Measurements from ENCODE around the gene AGTRAP.

DNA sequence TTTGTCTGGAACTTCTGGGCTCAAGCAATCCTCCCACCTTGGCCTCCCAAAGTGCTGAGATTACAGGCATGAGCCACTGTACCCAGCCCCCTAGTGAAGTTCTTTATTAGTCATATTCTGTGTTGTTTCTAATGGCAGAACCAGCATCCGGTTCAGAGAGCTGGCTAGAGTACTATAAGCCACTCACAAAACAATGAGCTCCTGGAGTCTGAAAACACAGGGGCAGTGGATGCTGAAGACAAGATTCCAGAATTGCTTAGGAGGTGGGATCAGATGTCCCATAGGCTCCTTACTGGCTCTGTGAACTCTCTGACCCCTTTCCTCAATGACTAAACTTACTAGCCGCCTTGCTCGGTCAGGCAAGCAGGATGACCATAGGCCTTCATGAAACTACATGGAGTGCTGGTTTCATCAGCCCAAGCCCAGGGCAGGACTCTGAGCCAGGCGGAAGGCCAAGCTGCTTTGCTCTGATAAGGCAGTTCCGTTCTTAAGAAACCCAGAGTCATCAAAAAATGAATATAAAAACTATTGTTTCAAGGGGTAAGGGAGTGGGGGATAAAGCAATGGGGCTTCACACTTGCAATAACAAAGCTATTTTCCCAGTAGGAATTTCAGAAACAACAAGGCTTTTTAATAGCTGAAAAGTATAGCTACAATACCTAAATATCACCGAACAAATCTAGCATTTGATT lies 61.7 kb downstream of the AGTRAP start:
- TF ChIP-seq POLR2AphosphoS5 (IDR thresholded peaks at IDR 0.05; ENCODE audit: low read depth, low read length) = no peak
- no peak for TF ChIP-seq TAF1 (IDR thresholded peaks at IDR 0.05; ENCODE audit: borderline replicate concordance, insufficient read depth, low read length)
- TF ChIP-seq REST (IDR thresholded peaks at IDR 0.05; ENCODE audit: insufficient read depth in 1 of 2, low read depth in 2 of 2, low read length in 2 of 2) = no peak

All from PFSK-1 (cell line).